CD1c-positive myeloid dendritic cell (primary cell): Measurements from ENCODE around the gene ZMIZ1.
A peak's percentile ranks its signal among the peaks of the same experiment; 100 is the strongest.

Experiments
- DNase-seq: peaks from one replicate; pipeline ENCODE4 v3.0.0-alpha.2; 2016; ENCODE audit errors: extremely low spot score

ZMIZ1 gene, protein sequence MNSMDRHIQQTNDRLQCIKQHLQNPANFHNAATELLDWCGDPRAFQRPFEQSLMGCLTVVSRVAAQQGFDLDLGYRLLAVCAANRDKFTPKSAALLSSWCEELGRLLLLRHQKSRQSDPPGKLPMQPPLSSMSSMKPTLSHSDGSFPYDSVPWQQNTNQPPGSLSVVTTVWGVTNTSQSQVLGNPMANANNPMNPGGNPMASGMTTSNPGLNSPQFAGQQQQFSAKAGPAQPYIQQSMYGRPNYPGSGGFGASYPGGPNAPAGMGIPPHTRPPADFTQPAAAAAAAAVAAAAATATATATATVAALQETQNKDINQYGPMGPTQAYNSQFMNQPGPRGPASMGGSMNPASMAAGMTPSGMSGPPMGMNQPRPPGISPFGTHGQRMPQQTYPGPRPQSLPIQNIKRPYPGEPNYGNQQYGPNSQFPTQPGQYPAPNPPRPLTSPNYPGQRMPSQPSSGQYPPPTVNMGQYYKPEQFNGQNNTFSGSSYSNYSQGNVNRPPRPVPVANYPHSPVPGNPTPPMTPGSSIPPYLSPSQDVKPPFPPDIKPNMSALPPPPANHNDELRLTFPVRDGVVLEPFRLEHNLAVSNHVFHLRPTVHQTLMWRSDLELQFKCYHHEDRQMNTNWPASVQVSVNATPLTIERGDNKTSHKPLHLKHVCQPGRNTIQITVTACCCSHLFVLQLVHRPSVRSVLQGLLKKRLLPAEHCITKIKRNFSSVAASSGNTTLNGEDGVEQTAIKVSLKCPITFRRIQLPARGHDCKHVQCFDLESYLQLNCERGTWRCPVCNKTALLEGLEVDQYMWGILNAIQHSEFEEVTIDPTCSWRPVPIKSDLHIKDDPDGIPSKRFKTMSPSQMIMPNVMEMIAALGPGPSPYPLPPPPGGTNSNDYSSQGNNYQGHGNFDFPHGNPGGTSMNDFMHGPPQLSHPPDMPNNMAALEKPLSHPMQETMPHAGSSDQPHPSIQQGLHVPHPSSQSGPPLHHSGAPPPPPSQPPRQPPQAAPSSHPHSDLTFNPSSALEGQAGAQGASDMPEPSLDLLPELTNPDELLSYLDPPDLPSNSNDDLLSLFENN

DNA sequence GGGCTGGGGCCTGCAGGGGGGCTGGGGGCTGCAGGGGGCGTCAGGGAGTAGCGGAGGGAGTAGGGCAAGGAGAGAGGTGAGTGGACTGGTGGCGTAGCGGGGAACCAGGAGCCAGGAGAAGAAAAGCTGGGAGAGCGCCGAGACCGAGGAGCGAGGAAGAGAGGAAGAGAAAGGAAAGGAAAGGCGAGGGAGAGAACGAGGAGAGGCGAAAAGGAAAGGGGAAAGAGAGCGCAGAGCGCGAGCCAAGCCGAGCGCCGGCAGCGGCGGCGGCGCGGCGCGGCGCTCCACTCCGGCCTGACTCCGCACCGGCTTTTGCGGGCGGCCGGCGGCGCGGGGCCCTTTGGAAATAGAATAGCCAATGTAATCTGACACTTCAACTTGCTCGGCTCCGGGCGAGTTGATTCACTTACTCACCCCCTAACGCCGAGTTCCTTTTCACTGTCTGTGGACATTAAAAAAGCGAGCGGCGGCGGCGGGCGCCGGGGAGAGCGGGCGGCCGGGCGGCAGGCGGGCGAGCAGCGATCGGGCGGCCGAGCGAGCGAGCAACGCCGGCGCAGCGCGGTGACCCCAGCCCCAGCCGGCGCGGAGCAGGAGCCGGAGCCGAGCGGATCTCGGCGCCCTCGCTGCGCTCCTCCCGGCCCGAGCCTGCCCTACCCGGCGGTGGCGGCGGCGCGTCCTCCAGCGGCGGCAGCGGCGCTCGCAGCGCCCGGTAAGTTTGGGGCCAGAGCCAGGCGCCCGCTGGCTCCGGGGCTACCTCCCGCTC, at the start of gene ZMIZ1:
TSS of gene ZMIZ1 (plus strand) at position 405 of the 763 bp plus-strand sequence. CDS start 132,667 bp downstream, outside the sequence.
- peak; percentile 93 for DNase-seq

DNA sequence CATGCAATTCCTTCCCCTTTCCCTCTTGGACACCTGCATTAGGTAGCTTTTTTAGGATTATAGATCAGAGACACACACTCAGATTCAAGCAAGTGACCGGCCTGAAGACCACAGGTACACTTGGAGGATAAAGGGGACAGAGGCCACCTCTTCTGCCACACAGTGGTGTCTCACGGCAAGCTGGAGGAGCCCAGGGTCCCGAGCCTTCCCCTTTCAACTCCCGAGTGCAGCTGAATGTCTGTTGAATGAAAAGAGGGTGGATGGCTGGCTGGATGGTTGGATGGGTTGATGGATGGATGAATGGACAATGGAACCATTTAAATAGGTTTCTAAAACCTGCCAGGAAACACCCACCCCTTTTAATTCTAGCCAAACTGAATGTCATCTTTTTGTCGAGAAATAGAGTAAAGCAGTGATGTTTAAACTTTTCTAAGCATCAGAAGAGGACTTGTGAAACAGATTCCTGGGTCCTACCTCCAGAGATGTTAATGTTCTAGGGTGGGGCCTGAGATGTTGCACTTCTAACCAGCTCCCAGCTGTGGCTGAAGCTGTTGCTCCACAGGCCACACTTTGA, 49.2 kb upstream of the ZMIZ1 start:
- no peak for DNase-seq

DNA sequence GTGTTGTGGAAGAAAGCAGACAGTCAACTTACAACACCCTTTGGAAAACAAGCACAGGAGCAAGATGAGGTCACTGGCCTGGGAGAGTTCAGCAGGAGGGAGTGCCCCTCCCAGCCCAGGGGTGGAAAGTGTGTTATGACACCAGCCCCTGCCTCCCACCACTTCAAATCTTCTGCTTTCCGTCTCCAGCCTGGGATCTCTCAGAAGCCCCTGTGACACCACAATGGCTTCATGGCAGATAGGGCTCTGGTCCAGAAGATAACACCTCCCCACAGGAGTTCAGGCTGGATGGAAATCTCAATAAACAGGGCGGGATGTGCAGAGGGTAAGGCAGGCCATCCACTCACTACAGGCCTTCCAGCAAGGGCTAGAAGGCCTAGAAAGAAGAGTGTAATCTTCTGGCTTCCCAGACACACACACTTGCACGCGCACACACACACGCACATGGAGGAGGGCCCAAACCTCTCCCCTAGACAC, 48.7 kb upstream of the ZMIZ1 start:
- peak; percentile 57 for DNase-seq

DNA sequence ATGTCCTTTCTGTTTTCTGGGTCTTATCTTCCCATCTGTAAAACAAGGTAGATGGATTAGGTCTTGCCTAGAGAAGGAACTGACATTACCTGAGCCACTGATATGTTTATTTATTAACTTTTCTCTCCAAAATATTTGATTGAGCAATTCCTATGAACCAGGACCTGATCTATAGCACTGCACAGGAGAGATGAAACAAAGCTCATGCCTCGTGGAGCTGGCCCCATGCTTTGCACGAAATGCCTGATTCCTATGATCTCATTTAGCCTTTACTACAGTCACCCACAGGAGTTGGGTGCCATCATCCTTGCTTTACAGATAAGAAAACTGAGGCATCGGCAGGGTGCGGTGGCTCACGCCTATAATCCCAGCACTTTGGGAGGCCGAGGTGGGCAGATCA, 48.2 kb upstream of the ZMIZ1 start:
- no peak for DNase-seq

- no peak for DNase-seq
Measured at GRCh38 chr10:79021331-79021907, 47.3 kb upstream of the ZMIZ1 start.

DNA sequence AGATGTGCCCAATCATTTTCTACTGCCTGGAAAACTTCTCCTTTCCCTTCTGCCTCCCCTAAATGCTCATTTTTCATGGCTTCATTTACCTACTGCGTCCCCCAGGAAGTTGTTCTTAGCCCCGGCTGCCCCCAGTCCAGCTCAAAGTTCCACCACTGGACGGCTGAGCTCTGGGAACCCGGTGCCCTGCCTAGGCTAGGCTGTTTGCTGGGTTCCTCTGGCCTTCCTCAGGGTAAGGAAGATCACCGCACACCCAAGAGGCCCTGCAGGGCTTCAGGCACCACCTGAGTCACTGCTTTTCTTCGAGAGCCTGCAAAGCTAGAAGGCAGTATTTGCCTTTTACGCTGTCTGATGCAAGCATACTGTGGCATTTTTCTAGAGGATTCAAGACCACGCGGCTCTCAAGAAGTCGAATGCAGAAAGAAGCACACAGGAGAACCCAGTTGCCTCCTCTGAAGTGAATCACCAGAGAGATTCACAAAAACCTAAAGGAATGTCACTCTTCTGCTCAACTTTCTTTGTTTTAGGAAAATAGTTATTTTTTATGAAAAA, 46.7 kb upstream of the ZMIZ1 start:
- DNase-seq = no peak

- DNase-seq = peak; percentile 14
Measured at GRCh38 chr10:79022565-79023230, 46.1 kb upstream of the ZMIZ1 start.

DNA sequence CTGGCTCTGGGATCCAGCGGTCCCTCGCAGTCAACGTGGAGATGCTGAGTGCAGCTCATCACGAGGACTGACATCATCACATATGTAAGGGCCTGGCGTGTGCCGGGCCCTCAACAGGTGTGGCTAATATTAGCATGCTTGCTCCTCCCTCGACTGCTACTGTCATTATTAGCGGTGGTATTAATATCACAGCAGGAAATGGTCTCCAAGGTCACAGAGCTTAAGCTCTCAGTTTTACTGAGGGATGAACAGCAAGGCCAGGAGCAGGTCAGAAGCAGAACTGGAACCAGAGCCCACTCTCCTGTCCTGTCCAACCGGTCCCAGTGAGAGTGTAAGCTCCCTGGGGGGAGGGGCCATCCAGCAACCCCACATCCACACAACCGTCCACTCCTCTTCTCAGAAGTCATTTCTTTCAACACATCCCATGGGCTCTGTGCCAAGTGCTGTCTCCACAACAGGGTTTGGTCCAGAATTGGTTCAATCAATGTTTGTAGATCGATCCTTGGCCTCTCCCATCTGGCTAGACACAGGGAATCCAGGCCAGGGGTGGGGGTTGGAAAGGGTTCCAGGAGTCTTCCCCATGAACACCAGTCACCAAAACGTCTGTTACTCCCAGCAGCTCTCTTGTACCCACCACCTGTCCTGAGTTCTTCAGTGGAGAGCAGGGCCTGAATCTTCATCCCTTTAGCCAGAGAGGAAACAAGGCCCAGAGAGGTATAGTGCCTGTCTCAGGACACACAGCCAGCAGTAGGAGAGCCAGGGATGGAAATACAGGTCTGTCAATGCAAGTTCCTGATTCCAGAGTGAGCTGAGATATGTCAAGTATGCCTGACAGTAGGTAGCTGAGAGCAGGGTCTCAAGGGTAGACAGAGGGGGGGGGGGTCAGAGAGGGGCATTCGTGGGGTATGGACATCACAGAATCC, 45.3 kb upstream of the ZMIZ1 start:
- DNase-seq = no peak

- no peak for DNase-seq
Measured at GRCh38 chr10:79024296-79024695, 44.5 kb upstream of the ZMIZ1 start.

GRCh38 chr10:79024720-79025198, 44.0 kb upstream of the ZMIZ1 start:
- no peak for DNase-seq

DNA sequence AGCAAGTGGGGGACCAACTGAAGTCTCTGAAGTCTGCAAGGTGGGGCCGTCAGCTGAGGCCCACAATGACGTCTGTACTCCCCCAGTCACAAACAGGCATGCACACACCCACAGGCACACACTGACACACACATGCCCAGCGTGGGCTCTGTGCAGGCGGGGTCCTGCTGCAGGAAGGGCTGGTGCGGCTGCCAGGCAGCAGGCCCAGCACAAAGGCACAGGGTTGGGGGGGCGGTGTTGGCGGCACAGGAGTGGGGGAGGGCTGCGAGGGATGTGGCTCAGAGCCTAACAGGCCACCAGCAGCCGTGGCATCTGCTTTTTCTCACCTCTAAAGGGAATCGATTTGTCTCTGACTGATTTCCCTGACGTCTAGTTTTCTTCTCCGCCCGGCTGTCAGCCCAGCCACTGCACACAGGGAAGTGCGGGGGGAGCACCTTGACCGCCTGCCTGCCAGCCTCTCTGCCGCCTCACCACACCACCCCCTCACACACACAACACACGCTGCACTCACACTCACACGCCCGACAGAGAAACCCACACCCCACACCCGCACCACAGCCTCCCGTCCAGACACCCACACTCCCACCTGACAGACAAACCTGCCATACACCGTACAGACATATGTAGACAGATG, 43.5 kb upstream of the ZMIZ1 start:
- DNase-seq = no peak

DNA sequence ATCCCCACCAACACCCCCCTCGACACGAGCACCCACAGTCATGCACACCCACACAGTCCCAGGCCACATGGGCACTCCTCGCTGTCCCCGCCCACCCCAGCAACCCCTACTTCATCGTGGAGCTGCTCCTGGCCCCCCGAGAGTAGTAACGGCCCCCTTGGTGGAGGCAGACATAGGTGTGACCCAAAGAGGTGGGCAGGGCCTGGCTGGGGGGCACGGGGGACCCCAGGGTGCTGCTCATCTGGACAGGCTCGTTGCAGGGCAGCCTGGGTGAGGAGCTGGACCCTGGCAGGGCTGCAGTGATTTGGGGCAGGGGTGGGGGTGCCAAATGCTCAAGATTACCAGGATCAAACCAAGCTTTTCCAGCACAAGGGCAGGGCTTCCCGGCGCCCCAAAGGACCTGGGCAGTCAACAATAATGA, 42.4 kb upstream of the ZMIZ1 start:
- DNase-seq = no peak

DNA sequence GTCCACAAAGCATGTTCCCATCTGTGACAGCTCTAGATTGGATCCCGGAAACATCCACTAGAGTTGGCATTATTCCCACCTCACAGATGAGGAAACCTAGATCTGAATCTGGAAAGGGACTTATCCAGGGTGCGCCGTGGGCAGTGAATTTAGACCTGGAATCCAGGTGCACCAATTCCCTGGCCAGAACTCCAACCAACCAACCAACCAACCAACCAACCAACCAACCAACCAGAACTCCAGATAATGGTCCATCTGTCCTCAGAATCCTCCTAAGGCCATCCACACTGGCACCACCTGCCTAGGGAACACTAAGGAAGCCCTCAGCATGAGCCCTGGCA, 42.0 kb upstream of the ZMIZ1 start:
- no peak for DNase-seq

DNA sequence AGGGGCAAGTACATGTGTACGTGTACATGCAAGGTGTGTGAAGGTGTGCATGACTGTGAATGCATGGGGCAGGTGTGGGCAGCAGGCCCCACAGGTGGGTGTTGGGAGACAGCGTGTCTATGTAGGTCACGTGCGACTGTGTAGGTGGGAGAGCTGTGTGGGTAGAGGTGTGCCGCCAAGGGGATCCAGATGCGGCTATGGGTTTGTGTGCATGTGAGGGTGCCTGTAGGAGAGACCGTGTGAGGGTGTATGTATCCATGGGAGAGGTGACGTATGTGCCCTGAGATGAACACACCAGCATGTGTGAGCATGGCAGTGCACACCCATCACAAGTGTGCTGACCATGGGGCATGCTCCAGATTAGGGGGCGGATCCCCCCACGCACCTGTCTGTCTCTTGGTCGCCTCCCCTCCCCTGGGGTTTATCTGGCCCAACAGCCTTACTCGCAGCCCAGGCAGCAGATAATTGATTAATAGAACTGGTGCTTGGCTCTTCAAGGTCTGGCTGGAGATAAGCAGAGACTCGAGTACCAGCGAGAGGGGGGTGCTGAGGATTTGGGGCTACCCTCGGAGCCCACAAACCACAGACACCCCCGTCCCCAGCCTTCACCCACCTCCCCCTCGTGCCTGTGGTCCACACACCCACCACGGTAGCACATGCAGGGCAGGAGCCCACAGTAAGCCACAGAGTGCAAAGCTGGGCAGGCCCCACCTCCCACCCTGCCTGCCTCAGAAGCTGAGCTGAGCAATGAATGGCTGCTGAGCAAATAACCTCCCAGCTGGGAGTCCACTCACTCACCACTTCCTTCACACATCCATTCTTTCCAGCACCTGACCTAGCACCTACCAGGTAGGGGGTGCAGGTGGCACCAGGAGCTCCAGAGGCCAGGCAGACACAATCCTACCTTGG, 41.4 kb upstream of the ZMIZ1 start:
- no peak for DNase-seq

GRCh38 chr10:79028056-79028430, 40.7 kb upstream of the ZMIZ1 start:
- no peak for DNase-seq

GRCh38 chr10:79028451-79029010, 40.2 kb upstream of the ZMIZ1 start:
- DNase-seq = no peak
